GM18951 (cell line): ENCODE measurements around the gene CDKN2C.

ENCODE experiments used
- POLR2A ChIP-seq: IDR thresholded peaks from 4 replicates; pipeline ENCODE4 v1.6.1; 2011; ENCODE audit warnings: mild to moderate bottlenecking; ENCODE audit not compliant: insufficient read length, insufficient read depth; ENCODE audit errors: extremely low read depth
- in situ Hi-C: fragments of 300-500 bp; cut with MboI; formaldehyde crosslinking; loops from one replicate; pipeline ENCODE4 v1.12.0; 2022; ENCODE audit warnings: low sequenced_read_pairs, mixed read lengths, inconsistent platforms; ENCODE audit not compliant: unreplicated experiment

Gene CDKN2C

DNA sequence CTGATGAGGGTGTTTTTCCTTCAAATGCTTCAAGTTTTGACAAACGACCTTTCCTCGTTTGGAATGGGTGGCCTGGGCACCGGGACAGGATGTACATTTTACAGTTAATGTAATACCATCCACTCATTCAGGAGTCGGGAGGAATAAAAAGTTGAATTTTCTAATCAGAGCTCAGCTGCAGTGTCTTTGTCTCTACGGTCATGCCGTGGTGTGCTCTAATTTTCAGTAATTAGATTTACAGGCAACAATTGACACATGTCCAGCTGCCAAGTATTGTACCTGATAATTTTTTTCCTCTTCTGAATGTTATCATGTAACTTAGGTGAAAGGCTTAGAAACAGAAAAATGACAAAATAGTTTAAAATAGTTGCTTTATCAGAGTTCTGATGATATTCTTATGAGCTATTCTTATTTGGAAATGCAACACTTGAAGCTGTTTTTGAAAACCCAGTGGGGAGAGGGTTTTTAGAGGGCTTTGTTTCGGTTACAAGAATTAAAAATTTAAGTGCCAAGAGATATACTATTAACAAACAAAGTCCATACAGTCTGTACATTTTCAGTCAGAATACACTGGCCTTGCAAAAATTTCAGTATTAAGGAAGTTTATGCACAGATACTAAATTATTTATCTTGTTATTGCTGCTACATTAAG, 1.0 kb downstream of the CDKN2C start:
- TF ChIP-seq POLR2A, result no peak
- in situ Hi-C loops, result no loop called here

DNA sequence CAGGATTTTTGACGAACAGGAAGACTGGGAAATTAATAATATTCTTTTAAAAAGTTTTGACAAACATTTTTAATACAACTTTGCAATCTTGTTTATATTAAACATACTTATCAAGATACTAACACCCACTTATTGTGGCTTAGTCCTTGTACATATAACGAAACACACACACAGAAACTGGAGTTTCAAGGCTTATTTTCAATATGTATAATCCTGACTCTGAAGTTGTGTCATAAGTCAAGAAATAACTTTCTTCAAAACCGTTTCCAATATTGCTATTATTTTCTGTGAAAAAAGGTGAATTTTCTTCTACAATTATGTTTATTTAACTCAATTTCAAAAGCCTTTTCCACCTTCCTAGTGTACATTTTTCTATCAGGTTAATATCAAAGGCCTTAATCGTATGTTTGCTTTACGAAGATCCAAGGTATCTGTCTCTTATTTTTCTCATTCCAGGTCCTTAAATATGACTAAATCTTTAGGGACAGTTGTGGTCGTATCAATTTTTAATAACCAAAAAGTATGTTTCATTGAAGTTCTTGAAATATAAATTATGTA, 1.8 kb downstream of the CDKN2C start:
- in situ Hi-C loops, result no loop called here
- no peak for TF ChIP-seq POLR2A

DNA sequence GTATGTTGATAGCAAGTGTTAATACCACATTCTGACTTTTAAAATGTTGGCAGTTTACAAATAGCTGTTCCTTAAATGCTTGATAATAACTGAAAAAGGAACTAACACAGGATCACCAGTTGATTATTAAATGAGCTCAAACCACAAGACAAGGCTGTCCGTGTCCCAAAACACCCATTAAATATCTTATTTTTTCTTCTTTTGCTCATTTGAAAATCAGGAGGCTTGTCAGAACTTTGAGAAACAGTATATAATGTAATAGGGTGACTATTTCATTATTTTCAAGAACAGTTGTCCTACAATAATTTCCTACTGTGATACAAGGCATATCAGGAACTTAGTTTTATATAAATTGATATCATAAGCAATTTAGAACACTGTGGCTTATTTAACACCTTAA, 2.7 kb downstream of the CDKN2C start:
- TF ChIP-seq POLR2A, result no peak
- in situ Hi-C loops, result no loop called here

DNA sequence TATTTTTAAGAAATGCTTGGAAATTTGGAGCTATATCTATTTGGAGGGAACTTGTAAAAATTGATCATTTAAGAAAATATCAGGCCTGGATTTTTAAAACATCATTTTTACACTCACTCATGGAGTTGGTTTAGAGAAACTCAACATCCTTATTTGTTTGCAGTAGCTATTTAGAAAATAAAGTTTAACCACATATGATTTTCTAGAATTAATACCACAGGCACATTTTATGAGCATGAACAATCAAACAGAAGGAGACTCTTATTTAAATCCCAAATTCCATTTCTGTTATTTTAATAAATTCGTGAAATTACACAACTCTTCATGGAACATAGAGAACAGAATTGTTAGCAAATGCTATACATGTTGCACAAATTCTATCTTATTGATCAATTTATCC, 3.2 kb downstream of the CDKN2C start:
- TF ChIP-seq POLR2A, result no peak
- in situ Hi-C loops, result no loop called here

DNA sequence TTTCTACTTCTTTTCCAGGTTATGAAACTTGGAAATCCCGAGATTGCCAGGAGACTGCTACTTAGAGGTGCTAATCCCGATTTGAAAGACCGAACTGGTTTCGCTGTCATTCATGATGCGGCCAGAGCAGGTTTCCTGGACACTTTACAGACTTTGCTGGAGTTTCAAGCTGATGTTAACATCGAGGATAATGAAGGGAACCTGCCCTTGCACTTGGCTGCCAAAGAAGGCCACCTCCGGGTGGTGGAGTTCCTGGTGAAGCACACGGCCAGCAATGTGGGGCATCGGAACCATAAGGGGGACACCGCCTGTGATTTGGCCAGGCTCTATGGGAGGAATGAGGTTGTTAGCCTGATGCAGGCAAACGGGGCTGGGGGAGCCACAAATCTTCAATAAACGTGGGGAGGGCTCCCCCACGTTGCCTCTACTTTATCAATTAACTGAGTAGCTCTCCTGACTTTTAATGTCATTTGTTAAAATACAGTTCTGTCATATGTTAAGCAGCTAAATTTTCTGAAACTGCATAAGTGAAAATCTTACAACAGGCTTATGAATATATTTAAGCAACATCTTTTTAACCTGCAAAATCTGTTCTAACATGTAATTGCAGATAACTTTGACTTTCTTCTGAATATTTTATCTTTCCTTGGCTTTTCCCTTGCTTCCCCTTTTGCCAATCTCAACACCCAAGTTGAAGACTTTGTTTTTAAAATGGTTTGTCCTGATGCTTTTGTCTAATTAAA, 4.0 kb downstream of the CDKN2C start:
- no peak for TF ChIP-seq POLR2A
- in situ Hi-C loops, result no loop called here

DNA sequence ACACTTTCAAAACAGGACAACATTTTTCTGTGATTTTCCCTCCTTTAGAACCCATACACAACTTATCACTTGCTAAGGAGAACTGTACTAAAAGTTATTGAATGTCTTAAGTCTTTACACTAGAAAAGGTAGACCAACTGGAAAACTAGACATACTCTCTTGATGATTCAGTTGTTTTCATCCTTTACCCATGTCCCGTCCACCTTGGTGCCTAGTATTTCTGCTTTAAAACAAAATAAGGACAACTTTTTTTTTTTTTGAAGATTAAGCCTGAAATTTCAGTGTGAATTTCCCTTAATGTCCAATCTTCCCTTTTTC, 4.5 kb downstream of the CDKN2C start:
- TF ChIP-seq POLR2A, result no peak
- in situ Hi-C loops, result no loop called here

DNA sequence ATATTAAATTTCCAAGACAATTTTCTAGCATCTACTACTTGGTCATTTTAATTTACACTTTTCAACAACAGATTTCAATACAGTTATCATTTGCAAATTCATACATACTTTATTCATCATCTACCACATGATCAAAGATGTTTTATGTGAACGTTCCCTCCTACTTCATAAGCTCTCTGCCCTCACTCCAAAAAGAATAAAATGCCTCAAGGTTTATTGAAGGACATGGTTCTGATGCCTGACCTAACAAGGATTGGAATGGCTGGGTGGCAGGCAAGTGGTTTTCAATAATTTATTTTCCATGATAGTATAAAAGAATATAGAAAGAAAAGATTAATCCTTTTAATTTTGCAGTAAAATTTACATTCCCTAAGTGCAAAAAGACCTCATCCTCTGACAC, 5.4 kb downstream of the CDKN2C start:
- in situ Hi-C loops, result no loop called here
- no peak for TF ChIP-seq POLR2A

DNA sequence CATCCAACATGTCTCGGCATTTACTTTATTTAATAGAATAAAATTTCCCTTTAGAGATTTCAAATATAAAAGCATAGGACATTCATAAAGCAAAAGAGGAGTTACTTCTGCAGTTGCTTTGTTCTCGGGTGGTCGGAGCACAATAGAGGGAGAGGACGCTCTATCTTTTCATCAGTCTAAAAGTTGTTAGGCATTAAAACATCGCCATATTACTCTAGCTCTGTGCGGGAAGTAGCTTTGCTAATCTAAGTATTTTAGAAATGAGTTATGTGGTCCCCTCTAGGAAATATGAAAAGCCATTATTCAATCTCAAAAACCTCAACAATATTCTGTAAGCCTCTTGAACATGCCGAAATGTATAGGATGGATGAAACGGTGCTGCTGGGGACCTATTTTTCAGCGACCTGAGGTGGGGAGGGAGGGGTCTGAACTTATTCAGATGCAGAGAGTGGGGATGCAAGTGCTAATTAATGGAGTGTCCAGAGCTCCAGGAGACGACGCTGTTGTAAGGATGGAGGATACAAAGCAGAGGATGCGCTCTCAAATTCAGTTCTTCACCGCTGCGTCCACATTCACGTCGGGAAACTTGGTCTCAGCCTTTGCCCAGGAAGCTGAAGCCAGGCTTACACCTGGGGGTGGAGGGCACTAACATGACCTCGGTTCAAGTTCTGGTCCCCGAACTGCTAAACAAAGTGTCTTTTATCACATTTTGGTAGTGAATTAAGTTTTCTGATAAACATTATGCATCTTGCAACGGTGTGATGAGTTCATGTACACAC, 6.3 kb downstream of the CDKN2C start:
- TF ChIP-seq POLR2A, result no peak

DNA sequence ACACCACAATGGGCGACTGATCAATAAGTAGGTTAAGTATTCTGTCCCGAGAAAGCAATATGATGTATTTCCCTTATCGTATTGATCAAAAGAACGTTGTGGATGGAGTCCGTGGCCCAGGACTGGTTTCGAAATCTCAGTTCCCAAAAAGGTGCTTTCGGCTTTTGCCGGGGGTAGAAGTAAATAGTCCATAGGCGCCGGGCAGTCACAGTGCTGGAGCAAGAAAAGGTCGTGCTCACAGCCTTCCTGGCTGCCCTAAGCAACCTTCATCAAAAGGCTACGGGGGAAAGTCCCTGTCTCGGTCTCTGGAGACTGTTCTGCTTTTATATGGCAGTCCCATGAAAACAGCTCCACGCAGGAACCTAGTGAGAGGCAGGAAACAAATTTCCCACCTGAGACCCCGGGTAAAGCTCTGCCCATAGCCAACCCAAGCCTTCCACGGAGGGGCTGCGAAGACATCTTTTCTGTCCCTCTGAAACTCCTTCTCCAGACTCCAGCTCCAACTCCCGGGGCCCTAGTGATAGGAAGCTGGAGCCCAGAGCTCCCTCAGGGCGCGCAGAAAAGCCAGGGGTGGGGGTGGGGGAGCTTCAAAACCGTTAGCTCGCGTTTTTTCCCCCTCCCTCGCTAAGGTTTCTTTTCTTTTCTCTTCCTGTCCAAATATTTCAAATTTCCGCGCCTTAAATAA, 7.0 kb downstream of the CDKN2C start:
- in situ Hi-C loops, result no loop called here
- TF ChIP-seq POLR2A, result peak; percentile 44

More for the DNA sequence above, 6.3 kb downstream of the CDKN2C start:
- in situ Hi-C loops, result no loop called here

DNA sequence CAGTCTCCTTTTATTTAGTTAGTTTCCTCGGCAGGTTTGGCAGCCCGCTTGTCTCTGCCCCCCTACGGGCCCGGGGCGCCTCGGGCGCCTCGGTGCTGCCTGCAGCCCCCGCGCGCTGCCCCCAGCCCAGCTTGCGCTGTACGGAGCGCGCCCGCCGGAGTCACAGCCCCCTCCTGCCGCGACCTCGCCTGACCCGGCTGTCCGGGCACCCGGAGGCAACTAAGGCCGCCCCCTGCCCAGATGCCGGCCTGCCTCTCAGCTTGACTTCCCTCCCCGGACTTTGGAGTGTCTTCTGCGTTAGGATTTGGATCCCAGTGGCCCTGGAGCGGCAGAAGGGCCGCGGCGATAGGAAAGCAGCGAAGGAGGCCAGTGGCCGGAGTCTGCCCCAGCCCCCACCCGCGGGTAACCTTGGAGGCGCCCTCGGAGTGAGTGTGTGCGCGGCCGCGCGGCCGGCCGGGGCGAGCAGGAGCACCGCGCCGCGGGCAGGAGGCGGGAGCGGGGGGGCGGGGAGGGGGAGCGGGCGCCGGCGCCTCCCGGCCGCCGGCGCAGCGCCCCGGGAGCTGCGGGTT, 7.6 kb downstream of the CDKN2C start:
- no peak for TF ChIP-seq POLR2A
- in situ Hi-C loops, result no loop called here

DNA sequence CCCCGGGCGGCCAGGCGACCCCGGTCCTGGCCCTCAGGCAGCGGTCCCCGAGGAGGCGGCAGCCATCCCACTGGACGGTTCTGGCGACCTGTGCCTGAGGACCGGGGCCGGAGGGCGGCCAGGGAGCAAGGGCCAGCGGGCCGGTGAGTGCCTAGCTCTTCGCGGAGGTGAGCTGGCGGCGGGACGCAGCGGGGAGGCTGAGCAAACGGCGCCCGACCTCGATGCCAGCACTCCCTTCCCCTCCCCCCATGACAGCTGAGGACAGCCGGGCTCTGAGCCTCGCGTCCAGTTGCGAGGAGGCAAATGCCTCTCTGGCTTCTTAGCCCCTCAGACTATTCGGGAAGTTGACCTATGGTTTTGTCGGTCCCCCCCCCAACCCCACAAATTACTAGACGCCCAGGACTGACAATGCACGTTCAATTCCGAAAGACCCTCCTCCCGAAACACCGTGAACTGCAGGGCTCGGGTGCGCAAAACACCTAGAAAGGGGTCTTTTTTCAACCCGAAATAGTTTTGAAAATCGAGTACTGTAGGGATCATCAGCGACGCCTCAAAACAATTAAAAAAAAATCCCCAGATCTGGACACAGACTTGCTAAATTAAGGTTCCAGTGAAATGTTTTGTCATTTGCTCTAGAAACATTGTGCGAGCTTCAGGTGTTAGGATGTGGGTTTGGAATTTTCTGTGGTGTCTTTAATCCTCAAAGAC, 8.3 kb downstream of the CDKN2C start:
- peak; percentile 68 for TF ChIP-seq POLR2A
- in situ Hi-C loops, result no loop called here
